ENCODE measurements around the gene TNRC18.

DNA sequence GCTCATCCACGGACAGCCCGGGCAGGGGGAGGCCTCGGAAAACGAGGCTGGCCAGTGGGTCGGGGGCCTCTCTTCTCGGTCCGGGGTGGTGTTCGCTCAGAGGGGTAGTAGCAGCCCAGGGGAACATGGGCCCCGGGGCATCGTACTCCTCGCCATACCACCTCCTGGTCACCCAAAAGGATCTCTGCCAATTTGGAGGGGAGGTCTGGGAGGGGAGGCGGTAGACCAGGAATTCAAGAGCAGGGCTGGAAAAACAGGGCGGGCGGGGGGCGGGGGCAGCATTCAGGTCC, 73.5 kb downstream of the TNRC18 start:
- TF ChIP-seq EZH2 (IDR thresholded peaks at IDR 0.05; ENCODE audit: borderline replicate concordance, low read depth, low read length, severe bottlenecking) = no peak
- TF ChIP-seq CTCF (IDR thresholded peaks at IDR 0.05; ENCODE audit: extremely low read depth in 1 of 2, insufficient read depth in 1 of 2, low read depth in 1 of 2, low read length in 2 of 2) = no peak
- no peak for TF ChIP-seq POLR2A (IDR thresholded peaks at IDR 0.05; ENCODE audit: low read depth, low read length)
- TF ChIP-seq POLR2AphosphoS5 (IDR thresholded peaks at IDR 0.05; ENCODE audit: insufficient read depth, low read depth, low read length) = no peak
